Measurements from ENCODE around the gene ALKBH5. TPM values are rescaled to one million over a fixed set of nuclear protein-coding genes. Genes with fewer than 3 reads are reported as not detected.

The ALKBH5 gene
- total RNA-seq, 2 donors from 2014 or later: 94.8 to 130 TPM

DNA sequence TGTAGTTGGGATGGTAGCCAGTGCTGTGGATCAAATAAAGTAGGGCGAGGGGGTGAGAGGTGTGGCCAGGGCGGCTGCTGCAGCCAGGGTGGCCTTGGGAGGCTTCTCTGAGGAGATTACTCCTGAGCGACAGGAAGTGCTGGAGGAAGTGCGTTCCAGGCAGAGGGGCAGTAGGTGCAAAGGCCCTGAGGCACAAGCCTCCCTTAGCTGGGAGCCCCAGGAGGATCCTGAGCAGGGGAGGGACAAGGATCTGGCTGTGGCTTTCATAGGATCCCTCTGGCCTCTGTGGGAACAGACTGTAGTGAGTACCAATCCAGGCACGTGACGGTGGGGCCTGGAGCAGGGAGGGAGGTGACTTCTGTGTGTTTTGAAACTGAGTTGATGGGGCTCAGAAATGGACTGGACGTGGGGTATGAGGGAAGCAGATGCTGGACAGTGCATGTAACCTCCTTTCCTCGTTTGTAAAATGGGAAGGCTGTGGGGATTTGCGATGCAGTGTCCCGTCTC is 44.6 kb downstream of the ALKBH5 start:
- DNase-seq: no peak
- no peak overlapping the region for H3K27ac ChIP-seq
- no peaks in the 10 kb centered on the region for H3K9me3 ChIP-seq
- intact Hi-C loops (cut with DNase I): no loop called here
- no peaks in the 10 kb centered on the region for H3K27me3 ChIP-seq
- no peak overlapping the region for H3K4me3 ChIP-seq
- no peaks in the 10 kb centered on the region for H3K36me3 ChIP-seq
- H3K9ac ChIP-seq (ENCODE audit: low read depth in 2 of 2, low read length in 2 of 2): no peak overlapping the region
- TF ChIP-seq, protein P1, sequence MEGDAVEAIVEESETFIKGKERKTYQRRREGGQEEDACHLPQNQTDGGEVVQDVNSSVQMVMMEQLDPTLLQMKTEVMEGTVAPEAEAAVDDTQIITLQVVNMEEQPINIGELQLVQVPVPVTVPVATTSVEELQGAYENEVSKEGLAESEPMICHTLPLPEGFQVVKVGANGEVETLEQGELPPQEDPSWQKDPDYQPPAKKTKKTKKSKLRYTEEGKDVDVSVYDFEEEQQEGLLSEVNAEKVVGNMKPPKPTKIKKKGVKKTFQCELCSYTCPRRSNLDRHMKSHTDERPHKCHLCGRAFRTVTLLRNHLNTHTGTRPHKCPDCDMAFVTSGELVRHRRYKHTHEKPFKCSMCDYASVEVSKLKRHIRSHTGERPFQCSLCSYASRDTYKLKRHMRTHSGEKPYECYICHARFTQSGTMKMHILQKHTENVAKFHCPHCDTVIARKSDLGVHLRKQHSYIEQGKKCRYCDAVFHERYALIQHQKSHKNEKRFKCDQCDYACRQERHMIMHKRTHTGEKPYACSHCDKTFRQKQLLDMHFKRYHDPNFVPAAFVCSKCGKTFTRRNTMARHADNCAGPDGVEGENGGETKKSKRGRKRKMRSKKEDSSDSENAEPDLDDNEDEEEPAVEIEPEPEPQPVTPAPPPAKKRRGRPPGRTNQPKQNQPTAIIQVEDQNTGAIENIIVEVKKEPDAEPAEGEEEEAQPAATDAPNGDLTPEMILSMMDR (IDR thresholded peaks at IDR 0.05): no peak
- peaks cover 3% of the 10 kb centered on the region for H3K4me1 ChIP-seq

DNA sequence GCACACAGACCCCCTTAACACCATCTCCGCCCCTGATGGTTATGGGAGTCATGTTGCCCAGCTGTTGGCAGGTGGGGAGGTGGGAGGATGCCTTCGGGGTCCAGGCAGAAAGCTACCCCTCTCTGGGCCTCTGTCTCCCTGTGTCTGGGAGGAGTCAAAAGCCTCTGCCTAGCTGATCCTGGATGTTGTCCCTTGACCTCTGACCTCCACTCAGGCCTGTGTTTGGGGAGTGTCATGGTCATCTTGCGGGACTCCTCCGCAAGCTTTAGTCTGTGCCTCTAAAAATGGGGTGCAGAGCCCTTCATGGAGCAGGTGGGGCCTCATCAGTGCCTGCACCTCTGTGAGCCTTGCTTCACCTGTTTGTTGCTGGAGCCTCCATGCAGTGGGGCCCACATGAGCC is 45.6 kb downstream of the ALKBH5 start:
- Histone ChIP-seq H3K36me3 (no peaks in the 10 kb centered on the region), H3K4me1 (peaks cover 3% of the 10 kb centered on the region), H3K27me3 (no peaks in the 10 kb centered on the region), H3K9me3 (no peaks in the 10 kb centered on the region), H3K9ac (ENCODE audit: low read depth in 2 of 2, low read length in 2 of 2) (no peak overlapping the region), H3K27ac (no peak overlapping the region), H3K4me3 (no peak overlapping the region)
- DNase-seq: no peak
- TF ChIP-seq, protein P1 (IDR thresholded peaks at IDR 0.05): no peak
- intact Hi-C loops (cut with DNase I): no loop called here

DNA sequence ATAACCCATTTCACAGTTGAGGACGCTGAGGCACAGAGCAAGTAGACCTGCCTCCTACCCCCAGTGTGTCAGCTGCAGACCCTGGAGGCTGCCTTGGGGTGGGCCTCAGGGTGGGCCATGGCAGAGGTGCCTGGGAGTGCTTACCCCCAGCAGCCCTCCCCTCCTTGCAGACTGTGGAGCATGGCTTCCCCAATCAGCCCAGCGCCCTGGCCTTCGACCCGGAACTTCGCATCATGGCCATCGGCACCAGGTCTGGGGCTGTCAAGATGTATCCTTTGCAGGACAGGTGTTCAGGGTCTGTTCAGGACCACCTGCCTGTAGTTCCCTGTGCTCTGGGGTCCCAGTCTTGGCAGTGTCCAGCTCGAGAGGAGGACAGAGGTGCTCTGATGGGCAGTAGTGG is 46.1 kb downstream of the ALKBH5 start:
- H3K9me3 ChIP-seq: no peaks in the 10 kb centered on the region
- no peak overlapping the region for H3K27ac ChIP-seq
- TF ChIP-seq, protein P1 (IDR thresholded peaks at IDR 0.05): no peak
- DNase-seq: no peak
- no peak overlapping the region for H3K9ac ChIP-seq (ENCODE audit: low read depth in 2 of 2, low read length in 2 of 2)
- peaks cover 3% of the 10 kb centered on the region for H3K4me1 ChIP-seq
- no peaks in the 10 kb centered on the region for H3K36me3 ChIP-seq
- intact Hi-C loops (cut with DNase I): no loop called here
- H3K4me3 ChIP-seq: no peak overlapping the region
- no peaks in the 10 kb centered on the region for H3K27me3 ChIP-seq

DNA sequence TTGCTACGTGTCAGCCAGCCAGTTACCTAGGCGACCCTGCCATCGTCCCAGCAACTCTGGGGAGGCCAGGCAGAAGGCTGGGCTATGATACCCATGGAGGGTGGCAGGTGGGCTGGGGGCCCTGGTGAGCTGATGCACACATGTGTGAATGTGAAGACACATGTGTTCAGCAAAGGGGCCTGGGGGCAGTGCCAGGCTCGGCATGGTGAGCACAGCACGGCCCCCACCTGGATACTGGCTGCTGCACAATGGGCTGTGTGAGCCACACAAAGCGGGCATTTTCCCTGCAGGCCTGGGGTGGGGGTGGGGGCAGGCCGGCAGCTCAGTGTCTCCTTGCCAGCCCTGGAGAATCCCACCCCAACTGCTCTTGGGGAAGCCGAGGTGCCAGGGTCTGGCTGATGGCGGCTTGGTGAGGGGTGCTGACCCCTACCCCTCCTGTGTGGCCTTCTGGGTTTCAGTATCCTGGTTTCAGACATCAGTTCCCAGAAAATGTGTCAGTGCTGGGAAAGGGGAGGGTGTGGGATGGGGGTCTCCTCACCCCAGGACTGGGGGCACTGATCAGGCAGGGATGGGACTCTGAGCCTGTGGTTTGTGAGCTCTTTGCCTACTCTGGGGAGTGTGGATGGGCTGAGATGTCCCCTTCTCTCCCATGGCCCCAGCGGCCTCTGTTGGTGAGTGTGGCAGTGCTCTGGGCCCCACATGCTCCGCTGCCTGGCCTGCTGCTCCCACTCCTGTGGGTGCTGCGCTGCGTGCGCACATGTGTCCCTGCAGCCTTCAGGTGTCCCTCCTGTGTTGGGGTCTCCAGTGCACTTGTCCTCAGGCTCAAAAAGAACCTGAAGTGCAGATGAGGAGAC is 46.9 kb downstream of the ALKBH5 start:
- no peak overlapping the region for H3K27ac ChIP-seq
- TF ChIP-seq, protein P1 (IDR thresholded peaks at IDR 0.05): no peak
- intact Hi-C loops (cut with DNase I): no loop called here
- H3K4me1 ChIP-seq: peaks cover 3% of the 10 kb centered on the region
- H3K36me3 ChIP-seq: no peaks in the 10 kb centered on the region
- no peaks in the 10 kb centered on the region for H3K27me3 ChIP-seq
- no peak overlapping the region for H3K9ac ChIP-seq (ENCODE audit: low read depth in 2 of 2, low read length in 2 of 2)
- no peak overlapping the region for H3K4me3 ChIP-seq
- DNase-seq: no peak
- no peaks in the 10 kb centered on the region for H3K9me3 ChIP-seq

DNA sequence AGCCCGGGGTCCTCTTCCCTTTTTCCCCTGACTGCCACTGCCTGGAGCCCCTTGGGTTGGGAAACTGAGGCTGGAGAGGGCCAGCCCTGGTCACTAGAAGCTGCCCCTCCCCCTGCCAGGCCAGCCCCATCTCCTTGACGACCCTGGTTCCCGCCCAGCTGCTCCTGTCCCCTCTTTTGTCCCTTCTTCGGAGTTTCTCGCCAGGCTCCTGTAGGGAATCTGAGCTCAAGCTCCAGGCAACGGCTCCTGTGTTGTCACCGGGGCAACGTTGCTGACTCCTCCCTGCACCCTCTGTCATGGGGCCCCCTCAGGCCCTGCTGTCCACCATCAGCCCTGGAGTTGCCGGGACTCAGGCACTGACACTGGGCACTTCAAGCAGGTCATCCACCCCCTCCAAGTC is 47.5 kb downstream of the ALKBH5 start:
- Histone ChIP-seq H3K9me3 (no peaks in the 10 kb centered on the region), H3K36me3 (no peaks in the 10 kb centered on the region), H3K27me3 (no peaks in the 10 kb centered on the region), H3K27ac (no peak overlapping the region), H3K4me3 (no peak overlapping the region), H3K4me1 (peaks cover 3% of the 10 kb centered on the region), H3K9ac (ENCODE audit: low read depth in 2 of 2, low read length in 2 of 2) (no peak overlapping the region)
- intact Hi-C loops (cut with DNase I): no loop called here
- DNase-seq: no peak
- TF ChIP-seq, protein P1 (IDR thresholded peaks at IDR 0.05): no peak

All from colonic mucosa (tissue), 4 donors.